HG03097 (cell line): ENCODE data around the gene CPXM2.

Source experiments
- ATAC-seq: cut with Tn5 transposase; IDR thresholded peaks from one replicate; pipeline ENCODE4 v1.9.1; 2021; ENCODE audit not compliant: unreplicated experiment, low FRiP score

CPXM2 gene

DNA sequence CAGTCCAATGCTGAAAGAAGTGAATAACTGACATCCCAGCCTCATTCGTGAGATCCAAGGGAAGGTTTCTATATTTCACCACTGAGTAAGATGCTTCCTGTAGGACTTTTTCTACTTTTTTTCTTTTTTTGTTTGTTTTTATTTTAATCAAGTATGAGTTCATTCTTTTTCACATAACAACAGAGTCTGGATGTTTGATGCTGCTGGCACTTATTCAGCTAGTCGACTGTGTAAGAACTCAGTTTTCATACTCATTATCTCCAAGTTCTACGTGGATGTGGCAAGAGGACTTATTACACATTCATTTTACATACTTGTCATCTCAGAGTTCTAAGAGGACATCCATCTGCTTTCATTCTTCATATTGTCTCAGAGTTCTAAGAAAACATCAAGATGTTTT lies 86.9 kb downstream of the CPXM2 start:
- ATAC-seq = no peak

GRCh38 chr10:123800821-123801220 lies 90.8 kb downstream of the CPXM2 start:
- no peak for ATAC-seq

GRCh38 chr10:123800289-123800688 lies 91.3 kb downstream of the CPXM2 start:
- ATAC-seq = no peak

DNA sequence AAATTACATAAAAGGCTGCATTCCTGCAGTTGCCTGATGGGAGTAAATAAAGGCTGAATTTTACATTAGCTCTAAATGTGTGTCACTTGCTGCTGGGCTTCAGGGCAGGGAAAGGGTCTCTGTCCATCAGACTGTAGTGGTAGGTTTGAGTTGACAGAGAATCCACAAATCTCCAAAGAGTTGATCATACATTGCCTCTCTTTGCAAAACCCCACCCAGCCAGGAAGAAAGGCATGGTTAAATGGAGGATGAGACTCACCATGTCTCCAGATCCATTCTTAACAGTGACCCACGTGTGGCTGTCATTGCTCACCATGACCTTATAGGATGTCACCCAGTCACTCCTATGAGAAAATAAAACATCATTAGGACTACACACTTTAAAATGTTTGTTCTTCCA lies 92.8 kb downstream of the CPXM2 start:
- ATAC-seq = no peak

DNA sequence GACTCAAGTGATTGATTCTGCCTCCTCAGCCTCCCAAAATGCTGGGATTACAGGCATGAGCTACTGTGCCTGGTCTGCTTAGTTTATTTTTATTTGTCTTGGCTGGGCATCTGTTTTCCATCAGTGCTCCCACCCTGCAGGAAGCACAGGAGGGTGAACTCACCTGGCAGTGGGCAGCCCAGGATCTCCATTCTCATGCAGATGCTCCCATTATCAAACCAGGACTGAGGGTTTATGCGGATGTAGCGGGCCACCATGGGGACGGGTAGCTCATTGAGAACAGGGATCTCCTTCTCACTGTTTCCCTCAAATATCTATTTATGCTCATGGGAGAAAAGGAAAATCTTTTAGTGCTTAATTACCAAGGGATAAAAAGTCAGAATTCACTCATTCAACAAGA lies 93.8 kb downstream of the CPXM2 start:
- ATAC-seq = no peak

DNA sequence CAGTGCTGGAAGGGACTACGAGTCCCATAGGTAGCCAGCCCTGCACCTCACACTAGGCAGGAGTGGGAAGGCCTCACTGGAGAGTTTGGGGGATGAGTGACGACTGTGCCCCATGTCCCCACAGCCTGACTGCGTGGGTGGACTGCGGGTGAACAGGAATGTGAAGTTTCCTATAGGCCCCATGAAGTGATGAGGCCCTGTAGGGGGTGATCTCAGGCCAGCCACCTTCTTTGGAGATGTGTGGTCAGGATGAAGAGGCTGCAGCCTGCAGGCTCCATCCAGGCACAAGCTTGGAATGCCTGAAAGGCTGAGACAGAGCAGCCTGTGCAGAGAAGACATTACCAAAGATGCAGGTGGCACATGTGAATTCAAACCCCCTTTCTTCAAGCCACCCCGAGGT lies 94.9 kb downstream of the CPXM2 start:
- no peak for ATAC-seq

GRCh38 chr10:123795846-123796590 lies 95.6 kb downstream of the CPXM2 start:
- no peak for ATAC-seq

DNA sequence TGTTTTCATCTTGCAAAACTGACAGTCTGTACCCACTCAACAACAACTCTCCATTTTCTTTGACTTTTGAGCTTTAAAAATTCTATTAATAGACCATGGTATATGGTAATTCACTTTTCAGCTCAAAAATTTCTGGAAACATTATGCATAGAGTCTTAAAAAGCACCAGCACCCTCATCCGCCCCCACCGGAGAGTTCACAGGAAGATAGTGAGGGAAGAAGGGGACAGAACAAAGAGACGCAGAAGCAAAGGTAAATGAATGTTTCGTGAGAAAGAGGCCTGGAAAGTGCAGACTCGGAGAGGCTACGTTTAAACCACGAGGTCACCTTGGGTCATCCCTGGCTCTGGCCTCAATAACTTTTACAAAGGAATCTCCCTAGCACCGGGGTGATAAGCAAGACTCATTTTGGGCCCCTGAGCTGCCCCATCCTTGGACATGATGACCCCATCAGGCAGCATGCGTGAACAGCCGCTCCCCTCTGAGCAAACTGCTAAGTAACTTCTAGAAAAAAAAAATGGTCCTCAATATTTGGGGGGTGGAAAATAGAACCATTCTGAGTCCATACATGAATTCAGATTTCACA lies 96.3 kb downstream of the CPXM2 start:
- ATAC-seq = no peak

DNA sequence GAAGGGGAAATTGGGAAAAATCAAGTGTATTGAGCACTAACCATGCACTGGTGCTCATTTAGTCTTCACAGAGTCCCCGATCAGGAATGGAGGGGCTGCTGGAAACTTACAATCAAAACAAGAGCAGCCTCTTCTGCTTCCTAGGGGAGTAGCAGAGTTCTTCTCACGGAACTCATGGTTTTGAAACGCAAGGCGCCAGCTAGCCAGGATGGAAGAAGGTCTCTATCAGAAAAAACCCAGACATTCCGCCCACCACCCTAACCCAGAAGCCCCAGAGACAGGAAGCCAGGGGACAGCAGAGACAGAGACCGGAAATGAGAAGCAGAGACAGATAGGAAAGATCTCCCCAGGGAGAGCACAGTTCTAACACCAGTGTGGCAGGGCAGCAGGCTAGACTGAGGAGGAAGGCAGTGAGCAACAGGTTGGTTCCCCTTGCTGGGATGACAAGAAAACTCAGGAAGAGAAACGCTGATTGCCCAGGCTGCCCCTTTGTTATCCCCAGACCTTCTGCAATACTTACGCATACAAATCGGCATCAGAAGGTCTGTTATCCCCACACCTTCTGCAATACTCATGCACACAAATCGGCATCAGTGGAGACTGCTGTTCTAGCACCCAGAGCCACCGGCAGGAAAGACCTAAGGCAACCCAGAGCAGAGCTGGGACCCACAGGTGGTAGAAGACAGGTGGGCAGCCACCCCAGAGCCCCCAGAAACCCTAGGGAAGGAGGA lies 99.2 kb downstream of the CPXM2 start:
- ATAC-seq = no peak

- ATAC-seq = no peak
Measured at GRCh38 chr10:123790132-123790885, 101.3 kb downstream of the CPXM2 start.

DNA sequence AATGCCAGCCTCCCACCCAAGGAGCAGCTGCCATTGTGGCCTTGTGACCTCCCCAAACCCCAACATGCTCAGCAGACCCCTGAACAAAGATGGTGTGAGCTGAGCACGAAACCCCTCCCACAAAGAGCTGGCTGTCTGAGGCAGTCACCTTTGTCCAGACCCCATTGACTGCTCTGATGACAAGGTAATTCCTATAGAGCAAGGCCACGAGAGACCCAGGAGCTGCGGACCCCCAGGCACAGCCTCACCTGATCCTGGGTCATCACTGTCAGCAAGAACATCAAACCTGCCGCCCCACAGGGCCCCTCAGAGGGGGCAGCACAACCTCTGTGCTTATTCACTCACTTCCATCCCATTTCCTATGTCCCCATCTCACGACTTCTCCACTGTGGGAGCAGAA lies 102.6 kb downstream of the CPXM2 start:
- ATAC-seq = no peak

GRCh38 chr10:123787566-123787965 lies 104.0 kb downstream of the CPXM2 start:
- ATAC-seq = no peak

GRCh38 chr10:123786896-123787295 lies 104.7 kb downstream of the CPXM2 start:
- no peak for ATAC-seq

DNA sequence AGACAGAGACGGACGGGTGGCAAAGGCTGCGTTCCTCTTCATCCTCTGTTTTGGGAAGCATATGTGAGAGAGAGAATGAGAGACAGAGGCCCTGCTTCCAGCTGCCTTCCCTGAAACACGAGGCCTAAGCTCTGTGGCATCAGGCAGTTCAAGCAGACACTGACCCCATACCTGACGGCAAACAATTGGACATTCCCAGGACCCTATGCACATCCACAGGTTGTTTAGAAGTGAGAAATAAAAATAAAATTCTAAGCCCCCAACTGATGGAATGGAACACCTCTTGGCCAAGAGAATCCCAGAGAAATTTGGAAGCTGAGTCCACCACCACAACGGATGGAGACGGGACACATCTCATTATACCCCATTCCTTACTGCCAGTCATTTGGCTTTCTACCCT lies 105.3 kb downstream of the CPXM2 start:
- no peak for ATAC-seq

GRCh38 chr10:123784646-123785045 lies 107.0 kb downstream of the CPXM2 start:
- ATAC-seq = no peak

DNA sequence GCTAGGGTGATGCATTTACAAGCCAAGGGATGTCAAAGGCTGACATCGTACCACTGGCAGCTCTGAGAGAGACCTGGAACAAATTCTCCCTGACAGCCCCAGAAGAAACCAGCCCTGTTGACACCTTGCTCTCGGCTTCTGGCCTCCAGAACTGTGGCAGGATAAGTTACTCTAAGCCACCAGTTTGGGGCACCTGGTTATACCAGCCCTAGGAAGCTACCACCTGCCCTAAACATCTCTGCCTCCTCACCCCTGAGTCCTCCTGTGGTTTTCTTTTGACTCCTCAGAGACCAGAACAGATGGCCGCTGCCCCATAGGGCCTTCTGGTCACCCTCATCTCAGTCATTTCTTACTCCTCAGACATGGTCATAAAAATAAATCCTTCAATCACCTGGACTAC lies 107.4 kb downstream of the CPXM2 start:
- ATAC-seq = no peak

- no peak for ATAC-seq
Measured at GRCh38 chr10:123783296-123783695, 108.3 kb downstream of the CPXM2 start.

DNA sequence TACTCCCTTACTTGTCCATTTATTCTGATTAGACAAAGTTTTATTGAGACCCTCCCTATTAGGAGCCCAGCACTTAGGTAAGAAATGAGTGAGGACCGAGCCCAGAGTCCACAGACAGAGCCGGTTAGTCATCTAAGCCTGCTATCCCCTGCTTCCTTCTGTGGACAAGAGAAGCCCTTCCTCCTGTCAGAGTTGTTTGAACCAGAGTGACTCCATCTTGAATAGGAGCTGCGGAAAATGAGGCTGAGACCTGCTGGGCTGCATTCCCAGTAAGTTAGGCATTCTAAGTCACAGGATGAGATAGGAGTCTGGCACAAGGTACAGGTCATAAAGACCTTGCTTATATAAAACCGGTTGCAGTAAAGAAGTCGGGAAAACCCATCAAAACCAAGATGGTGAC lies 109.1 kb downstream of the CPXM2 start:
- no peak for ATAC-seq

DNA sequence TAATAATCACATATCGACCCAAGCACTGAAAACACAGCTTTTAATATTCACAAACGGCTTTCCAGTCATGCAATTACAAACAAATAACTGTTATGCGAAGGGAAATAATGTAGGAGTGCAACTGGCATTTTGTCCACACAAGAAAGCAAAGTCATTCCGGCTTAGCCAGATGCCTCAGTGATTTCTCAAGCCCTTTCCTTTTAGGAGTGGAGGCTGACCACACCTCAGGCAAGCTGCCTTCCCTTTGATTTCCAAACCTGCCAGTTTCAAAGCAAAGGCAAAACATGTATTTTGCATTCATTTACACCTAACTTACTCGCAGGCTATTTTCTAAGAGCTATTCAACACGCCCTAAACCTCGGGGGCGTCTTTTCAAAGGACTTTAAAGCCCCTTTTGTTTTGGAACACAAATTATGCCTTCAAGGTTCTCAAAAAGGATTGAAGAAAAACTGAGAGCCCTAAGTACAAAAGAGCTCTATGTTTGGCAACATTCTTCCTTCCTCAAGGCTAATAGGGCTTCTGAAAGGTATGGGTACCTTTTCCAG lies 109.6 kb downstream of the CPXM2 start:
- ATAC-seq = no peak

GRCh38 chr10:123781324-123781900 lies 110.2 kb downstream of the CPXM2 start:
- ATAC-seq = no peak
